CD1c-positive myeloid dendritic cell (primary cell): Measurements from ENCODE around the gene GABRB3.

ENCODE experiments used
- DNase-seq: peaks from one replicate; pipeline ENCODE4 v3.0.0-alpha.2; 2016; ENCODE audit errors: extremely low spot score

The GABRB3 gene

GRCh38 chr15:26628879-26629529 lies 143.9 kb downstream of the GABRB3 start:
- DNase-seq, result no peak

GRCh38 chr15:26628071-26628470 lies 144.8 kb downstream of the GABRB3 start:
- DNase-seq, result no peak

GRCh38 chr15:26624128-26624527 lies 148.7 kb downstream of the GABRB3 start:
- DNase-seq, result no peak

DNA sequence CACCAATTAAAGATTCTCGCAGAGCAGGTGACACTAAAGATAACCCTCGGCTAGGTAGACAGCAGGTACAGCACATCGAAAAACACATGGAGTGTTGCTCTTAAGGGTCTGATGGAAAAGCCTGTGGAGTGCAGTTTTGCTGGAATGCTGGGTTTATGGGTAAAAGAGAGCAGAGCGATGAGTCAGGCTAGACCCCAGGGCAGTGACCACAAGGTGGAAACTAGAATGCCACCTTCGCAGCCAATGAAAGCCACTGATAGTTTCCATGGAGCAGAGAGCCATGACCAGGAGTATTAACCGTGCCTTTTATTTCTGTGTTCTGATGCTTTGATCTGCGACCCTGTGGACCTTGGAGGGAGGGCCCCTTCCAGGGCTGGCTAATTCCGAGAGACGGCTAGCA lies 149.8 kb downstream of the GABRB3 start:
- DNase-seq, result no peak

DNA sequence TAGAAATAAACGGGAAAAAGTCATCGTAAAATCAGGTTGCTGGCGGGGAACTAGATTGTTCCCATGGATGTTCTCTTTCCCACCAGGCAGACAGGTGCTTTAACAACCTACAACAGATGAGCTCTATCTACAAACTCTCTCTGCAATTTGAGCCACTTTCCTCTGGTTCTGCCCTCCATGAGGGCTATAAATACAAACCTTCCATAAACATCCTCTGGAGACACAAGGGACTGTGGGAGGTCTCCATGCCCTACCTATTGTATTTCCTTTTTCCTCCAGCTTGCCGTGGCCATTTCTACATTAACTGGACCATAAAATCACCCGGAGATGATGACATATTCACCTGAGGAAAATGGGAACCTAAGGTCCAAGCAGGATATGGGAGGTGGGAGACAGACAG lies 151.1 kb downstream of the GABRB3 start:
- no peak for DNase-seq

DNA sequence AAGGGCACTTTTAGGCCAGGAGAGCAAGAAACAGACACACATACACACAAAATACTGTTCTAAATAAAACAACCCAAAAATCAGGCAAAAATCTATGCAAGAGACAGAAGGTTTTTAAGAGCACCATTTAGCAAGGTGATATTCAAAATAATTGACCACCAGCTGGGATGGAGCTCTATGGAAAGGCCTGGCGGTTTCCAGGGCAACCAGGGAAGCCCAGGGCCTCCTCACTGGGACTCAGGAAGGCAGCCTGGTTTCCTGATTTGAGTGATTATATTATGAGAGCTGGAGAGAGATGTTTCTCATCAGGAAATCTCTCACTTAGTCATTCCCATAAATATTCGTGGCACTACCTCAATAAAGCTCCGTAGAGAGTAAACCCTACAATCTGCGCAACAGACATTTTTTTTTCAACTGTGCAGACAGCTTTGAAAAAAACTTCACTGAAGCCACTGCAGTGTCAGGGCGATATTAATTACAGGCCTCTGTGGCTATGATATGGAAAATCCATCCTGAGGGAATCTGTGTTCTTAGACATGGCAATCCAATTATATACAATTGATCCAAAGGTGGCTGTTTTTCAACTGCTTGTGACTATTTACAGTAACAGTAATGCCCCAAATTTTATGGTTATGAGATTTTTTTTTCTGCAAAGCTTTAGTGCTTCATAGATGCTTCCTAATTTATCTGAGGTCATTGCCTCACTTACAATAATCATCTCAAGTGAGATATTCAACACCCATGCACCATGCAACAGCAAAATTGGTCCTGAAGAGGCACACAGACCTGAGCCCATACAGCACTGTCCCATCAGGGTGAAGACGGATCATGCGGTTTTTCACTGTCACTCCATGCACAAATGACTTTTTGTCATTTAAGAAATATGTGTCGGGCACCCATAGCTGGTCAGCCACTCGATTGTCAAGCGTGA lies 152.1 kb downstream of the GABRB3 start:
- DNase-seq, result no peak

GRCh38 chr15:26615927-26616302 lies 157.0 kb downstream of the GABRB3 start:
- no peak for DNase-seq

GRCh38 chr15:26615188-26615926 lies 157.5 kb downstream of the GABRB3 start:
- DNase-seq, result no peak

DNA sequence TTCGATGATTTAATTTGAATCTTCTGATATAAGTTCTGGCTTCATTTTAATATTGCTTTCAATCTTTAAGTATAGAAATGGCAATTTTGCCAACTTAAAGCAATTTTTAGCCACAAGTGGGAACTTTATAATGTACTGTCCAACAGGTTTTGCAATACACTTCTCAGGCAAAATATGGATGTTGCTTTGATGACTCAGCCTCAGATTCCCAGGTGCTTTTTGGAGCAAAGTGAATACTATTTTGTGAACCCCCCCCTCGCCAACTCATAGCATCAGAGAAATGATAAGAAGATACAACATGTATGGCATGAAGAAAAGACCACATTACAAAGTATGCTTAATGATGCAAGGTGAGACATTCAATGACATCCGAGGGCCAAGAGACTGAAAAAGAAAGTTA lies 158.1 kb downstream of the GABRB3 start:
- DNase-seq, result no peak

DNA sequence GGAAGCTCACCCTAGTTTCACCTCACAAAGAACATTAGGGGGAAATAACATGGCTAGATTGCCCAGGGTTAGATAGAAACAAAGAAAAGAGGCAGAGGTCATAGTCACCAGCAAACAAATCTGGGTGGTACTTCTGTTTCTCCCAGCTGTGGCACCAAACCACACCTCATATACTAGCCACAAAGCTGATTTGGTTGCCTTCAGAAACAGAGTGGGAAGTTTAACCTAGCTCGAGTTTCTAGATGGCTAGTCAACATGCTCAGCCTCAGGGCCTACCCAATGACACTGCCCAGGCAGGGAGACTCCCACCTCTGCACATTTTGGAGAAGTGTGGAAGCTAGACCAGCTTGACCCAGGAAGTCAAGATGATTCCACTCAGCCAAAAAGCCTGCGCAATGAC lies 174.2 kb downstream of the GABRB3 start:
- DNase-seq, result no peak

GRCh38 chr15:26595611-26596010 lies 177.3 kb downstream of the GABRB3 start:
- no peak for DNase-seq

DNA sequence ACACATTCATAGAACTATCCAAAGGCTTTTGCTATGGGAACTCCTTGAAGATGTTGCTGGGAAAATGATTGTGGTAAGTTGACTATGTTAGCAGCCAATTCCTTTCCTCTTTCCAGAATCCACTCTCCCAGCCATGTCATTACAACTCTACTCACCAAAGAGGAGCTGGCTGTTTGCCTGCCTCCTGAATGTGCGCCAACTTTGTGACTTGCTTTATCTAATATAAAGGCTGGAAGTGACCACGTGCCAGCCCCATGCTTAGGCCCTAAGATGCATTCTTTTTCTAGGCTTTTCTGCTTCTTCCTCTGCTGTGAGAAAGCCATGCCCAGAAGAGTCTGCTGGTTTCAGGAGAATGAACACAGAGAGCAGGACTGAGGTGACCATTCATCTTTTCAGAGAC lies 182.2 kb downstream of the GABRB3 start:
- no peak for DNase-seq

- DNase-seq, result no peak
Measured at GRCh38 chr15:26582840-26583239, 190.0 kb downstream of the GABRB3 start.

DNA sequence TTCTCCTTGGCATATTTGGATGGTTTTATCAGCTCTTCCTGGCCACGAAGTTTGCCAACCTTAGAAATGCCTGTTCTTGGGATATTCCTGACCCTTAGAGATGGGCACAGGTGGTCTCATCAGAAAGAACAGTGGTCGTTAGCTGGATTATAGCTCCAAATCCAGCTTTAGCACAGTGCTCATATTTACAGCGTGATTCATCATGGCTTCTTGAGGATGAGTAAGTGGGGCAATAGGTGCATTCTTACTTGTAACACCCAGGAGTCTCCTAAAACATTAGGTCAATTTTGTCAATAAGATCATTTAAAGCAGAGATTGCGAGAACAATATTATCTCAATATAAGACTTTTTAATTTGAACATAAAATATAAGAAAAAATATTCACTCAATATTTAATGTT lies 191.9 kb downstream of the GABRB3 start:
- DNase-seq, result no peak

DNA sequence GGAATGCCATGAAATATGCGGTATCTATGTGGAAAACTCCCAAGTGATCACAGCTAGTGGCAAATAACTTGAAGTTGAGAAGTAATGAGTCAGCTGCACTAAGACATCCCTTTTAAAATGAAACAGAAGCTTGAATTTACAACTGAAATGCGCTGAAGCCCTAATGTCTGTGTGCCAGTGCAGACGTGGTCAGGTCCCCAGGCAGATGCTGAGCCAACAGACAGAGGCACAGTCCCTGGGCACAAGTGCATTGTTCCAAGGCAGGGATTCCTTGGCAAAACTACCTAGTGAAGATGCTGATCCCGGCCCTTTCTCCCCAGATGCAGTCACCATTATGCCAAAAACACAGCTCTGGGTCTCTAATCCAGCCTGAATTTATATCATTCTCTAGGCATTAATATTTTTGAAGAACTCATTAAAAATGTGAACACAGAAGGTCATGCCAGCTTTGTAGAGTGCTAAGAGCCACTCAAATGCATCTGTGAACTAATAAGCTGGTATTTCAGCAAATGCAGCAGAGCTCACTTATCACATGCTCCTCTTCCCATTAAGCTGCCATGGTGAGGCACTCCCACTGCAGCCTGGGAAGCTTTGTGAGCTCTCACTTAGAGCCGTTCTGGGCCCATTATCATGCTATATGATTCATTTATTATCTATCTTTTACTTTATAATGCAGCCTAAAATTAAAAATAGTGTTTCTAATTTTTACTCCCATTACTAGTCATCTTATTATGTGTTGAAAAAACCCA lies 200.1 kb downstream of the GABRB3 start:
- DNase-seq, result no peak

DNA sequence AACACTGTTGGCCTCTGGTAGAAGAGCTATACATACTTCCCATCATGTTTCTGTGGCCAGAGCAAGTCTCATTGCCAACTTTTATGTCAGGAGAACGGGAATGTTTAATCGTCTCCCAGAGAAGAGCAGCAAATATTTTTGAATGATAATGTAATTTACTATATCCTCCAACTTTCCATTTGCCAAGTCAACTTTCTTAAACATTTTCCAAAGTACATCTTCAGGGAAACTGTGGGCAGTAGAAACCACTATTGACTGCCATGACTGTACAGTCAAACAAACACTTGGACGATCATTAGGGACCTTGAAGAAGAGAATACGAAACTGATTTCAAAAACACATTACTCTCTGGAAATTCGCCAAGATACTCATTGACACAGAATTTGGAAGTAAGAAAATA lies 201.5 kb downstream of the GABRB3 start:
- no peak for DNase-seq

- no peak for DNase-seq
Measured at GRCh38 chr15:26565542-26565941, 207.3 kb downstream of the GABRB3 start.

DNA sequence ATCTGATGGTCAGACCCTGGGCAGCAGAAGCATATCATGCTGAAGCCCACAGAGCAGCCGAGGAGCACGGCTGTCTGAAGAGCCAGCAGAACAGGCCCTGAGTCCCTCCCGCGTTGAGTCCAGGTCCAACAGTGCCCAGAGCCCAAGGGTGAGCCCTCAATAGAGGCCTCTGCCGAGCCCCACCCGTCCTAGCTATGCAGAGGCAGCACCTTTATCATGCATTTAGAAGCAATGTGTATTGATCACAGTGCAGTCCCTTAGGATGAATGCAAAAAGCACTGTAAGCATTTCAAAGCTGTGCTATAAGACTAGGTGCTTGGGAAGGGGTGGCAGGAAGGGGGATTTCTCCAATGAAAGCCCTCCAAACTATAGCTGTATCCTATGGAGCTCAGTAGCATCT lies 208.5 kb downstream of the GABRB3 start:
- no peak for DNase-seq

GRCh38 chr15:26562336-26562735 lies 210.5 kb downstream of the GABRB3 start:
- no peak for DNase-seq

DNA sequence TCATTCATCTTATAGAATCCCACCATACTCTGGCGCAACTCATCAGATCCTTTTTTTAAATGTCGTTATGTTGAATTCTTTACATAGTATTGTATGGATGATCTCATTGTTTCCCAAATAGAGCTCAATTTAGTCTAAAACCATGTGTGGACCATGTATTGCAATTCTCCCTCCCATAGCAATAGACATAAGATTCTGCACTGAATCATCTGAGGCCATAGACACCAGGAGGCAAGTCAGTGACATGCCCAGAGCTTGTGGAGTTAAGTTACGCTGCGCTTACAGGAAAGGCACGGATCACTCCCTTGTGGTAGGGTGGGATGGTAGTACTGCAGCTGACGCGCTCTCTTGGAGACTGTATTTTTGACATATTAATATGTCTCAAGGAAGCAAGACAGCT lies 211.0 kb downstream of the GABRB3 start:
- DNase-seq, result no peak

DNA sequence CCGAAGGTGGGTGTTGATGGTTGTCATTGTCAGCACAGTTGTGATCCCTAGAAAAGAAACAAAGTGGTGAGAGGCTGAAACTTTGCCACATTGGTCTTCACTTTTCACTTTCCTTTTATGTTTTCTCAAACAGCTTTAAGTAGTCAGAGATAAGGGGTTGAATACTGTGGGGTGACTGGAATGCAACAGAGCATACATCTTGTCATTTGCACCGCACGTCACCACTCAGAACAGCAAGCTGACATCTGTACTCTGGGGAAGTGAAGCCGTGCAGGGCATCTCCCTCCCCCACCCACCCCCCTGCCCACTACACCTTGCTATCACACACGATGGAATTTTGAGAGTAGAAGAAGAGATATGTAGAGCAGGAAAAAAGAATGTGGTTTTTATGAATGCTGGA lies 211.7 kb downstream of the GABRB3 start:
- DNase-seq, result no peak

- DNase-seq, result no peak
Measured at GRCh38 chr15:26555898-26556297, 217.0 kb downstream of the GABRB3 start.
